Coronary artery (tissue), 2 donors: ENCODE results near the gene WDR18.

Experiments
- DNase-seq: peaks from one replicate; pipeline ENCODE4 v3.0.0-alpha.2; 2017; ENCODE audit warnings: low spot score
- H3K27ac ChIP-seq, 2 donors: fragments of 200-600 bp; sonication (generic); one replicate each; pipeline ENCODE4 v1.5.1; 2016 to 2019
- H3K4me3 ChIP-seq: fragments of 200-600 bp; sonication (generic); 2 replicates; pipeline ENCODE4 v1.5.1; 2016; ENCODE audit warnings: mild to moderate bottlenecking, moderate library complexity
- TF ChIP-seq, protein P1 (sequence below): fragments of 200-600 bp; sonication (generic); IDR thresholded peaks from one replicate; pipeline ENCODE4 v1.5.1; 2019; ENCODE audit warnings: antibody characterized with exemption

The WDR18 gene

DNA sequence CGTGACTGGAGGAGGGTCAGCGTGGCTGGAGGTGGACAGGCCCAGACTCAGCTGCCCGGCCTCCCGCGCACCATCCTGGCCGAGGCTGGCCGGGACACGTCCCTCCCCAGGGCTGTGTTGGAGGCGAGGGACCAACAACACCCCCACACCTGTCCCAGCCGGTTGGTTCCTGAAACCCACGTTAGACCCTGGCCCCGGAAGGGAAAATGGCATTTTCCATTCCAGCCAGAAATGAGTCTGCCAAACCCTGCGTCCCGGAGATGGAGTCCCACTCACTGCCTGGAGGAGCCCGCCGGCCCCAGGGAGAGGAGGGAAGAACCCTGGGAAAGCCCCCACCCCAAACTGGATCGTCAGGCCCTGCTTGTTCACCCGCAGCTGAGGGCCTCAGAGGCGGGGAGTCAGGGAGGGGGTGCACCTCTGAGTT lies 4.8 kb upstream of the WDR18 start:
- TF ChIP-seq, protein P1, sequence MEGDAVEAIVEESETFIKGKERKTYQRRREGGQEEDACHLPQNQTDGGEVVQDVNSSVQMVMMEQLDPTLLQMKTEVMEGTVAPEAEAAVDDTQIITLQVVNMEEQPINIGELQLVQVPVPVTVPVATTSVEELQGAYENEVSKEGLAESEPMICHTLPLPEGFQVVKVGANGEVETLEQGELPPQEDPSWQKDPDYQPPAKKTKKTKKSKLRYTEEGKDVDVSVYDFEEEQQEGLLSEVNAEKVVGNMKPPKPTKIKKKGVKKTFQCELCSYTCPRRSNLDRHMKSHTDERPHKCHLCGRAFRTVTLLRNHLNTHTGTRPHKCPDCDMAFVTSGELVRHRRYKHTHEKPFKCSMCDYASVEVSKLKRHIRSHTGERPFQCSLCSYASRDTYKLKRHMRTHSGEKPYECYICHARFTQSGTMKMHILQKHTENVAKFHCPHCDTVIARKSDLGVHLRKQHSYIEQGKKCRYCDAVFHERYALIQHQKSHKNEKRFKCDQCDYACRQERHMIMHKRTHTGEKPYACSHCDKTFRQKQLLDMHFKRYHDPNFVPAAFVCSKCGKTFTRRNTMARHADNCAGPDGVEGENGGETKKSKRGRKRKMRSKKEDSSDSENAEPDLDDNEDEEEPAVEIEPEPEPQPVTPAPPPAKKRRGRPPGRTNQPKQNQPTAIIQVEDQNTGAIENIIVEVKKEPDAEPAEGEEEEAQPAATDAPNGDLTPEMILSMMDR: no peak
- H3K27ac ChIP-seq: no peak overlapping the region
- H3K4me3 ChIP-seq: no peak overlapping the region
- no peak for DNase-seq

DNA sequence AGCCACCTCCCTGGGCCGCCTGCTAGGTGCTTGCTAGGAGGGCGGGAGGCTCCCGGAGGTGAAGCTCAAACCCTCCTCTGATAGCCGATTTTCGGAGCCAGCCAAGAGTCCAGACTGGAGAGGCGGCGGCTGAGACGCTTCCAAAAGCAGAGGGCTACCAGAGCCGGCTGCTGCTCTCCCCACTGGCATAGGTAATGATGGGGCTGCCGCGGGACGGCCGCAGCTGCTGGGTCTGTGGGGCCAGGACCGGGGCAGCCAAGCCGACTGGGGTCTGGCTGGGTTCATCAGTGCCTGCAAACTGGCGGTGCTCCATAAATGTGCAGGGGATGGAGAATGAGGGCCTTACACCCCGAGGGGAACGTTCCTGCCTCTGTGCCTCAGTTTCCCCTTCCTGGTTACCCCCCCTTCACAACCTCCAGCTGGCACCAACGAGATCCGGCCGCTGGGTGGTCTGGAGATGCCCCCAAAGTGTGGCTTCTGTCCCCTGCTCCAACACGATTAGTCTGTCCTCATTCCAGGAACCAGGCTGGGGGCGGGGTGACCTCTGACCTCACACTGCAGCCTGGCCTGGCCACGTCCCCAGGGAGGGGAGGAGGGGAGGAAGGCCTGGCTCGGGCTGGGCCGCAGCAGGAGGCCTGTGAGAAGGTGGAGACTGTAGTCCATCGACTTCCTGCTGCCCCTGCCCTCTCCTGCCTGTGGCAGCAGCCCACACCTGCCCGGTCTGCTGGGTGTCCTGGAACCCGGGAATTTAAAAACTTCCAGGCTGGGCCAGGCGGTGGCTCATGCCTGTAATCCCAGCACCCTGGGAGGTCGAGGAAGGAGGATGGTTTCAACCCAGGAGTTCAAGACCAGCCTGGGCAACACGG lies 3.8 kb upstream of the WDR18 start:
- Histone ChIP-seq H3K4me3 (no peak overlapping the region), H3K27ac (no peak overlapping the region)
- DNase-seq: no peak
- TF ChIP-seq, protein P1: no peak

GRCh38 chr19:982567-983170 lies 1.5 kb upstream of the WDR18 start:
- Histone ChIP-seq H3K27ac (peak overlapping the region in 1 of 2 donors; percentile 57), H3K4me3 (peak overlapping the region; percentile 68)
- TF ChIP-seq, protein P1: peak; percentile 96
- DNase-seq: no peak

- no peak overlapping the region for H3K27ac ChIP-seq
- TF ChIP-seq, protein P1: no peak
- DNase-seq: no peak
- H3K4me3 ChIP-seq: no peak overlapping the region
Observed at GRCh38 chr19:986083-986482, 1.9 kb downstream of the WDR18 start.

- Histone ChIP-seq H3K27ac (no peak overlapping the region), H3K4me3 (no peak overlapping the region)
- no peak for DNase-seq
- TF ChIP-seq, protein P1: no peak
Observed at GRCh38 chr19:988081-988480, 3.9 kb downstream of the WDR18 start.

DNA sequence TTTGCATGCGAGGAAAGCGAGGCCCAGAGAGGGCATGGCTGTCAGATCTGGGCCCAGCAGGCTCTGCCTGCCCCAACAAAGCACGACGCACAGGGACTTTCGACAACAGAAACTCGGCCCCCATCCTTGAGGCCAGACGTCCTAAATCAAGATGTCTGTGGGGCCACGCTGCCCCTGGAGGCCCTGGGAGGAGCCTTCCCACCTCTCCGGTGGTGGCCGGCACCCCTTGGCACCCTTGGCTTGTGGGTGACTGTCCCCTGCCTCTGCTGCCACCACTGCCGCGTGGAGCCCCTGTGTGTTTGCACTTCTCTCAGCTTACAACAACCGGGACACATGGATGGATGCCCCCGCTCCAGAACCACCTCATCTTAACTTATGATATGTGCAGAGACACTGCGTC lies 4.4 kb downstream of the WDR18 start:
- TF ChIP-seq, protein P1: no peak
- DNase-seq: no peak
- H3K27ac ChIP-seq: no peak overlapping the region
- H3K4me3 ChIP-seq: no peak overlapping the region
